ENCODE results near the gene MLF2.

Gene MLF2

DNA sequence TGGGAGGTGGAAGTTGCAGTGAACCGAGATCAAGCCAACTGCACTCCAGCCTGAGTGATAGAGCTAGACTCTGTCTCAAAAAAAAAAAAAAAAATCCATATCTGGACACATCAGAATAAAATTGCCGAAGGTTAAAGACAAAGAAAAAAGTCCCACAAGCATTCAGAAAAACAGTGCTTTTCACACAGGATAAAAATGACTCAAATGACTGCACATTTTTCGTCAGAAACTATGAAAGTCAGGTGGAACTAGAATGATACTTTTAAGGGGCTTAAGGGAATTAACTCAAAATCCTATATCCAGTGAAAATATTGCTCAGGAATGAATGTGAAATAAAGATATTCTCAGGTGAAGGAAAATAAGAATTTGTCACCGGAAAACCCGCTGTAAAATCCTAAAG, 16.2 kb downstream of the MLF2 start:
- FAIRE-seq: no peak
- DNase-seq (ENCODE audit: insufficient read length, low spot score): no peak
- TF ChIP-seq POLR2A (IDR thresholded peaks at IDR 0.05; ENCODE audit: low read depth, low read length) (no peak), TAF1 (IDR thresholded peaks at IDR 0.05; ENCODE audit: low read depth, low read length) (no peak), PAX5 (IDR thresholded peaks at IDR 0.05; ENCODE audit: insufficient read depth, low read length, severe bottlenecking) (no peak), POLR2AphosphoS5 (IDR thresholded peaks at IDR 0.05; ENCODE audit: low read depth, low read length) (no peak), POU2F2 (IDR thresholded peaks at IDR 0.05; ENCODE audit: low read depth, low read length) (no peak), SPI1 (IDR thresholded peaks at IDR 0.05; ENCODE audit: low read depth, low read length) (no peak)

DNA sequence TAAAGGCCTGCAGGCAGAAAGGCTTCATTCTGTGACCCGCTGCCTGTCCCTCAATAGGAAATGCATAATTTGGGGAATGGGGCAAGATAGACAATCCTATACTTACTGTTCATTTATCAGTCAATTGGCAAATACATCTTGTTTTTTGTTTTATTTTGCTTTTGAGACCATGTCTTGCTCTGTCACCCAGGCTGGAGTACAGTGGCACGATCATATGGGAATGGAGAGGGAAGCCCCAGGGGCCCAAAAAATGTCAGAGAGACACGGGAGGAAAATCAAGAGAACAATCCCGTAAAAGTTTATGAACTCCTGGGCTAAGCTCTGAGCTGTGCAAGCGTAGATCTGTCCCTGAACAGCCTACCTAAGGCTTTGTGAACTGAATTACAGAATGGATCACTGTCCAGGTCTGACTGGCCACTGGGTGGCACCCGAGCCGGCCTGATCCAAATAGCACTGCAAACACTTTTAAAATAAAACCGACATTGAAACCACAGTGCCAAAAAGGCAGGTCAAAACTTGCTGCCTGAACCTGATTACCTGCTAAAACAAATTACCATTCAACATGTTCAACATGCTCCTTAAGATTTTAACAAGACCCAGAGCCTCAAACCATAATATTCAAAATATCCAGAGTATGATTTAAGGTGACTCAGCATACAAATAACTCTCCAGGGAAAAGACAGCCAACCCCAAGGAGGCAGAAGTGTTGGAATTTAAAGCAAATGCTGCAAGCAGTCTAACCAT, 17.3 kb downstream of the MLF2 start:
- FAIRE-seq (peak; percentile 82), DNase-seq (ENCODE audit: insufficient read length, low spot score) (peak; percentile 48)
- TF ChIP-seq PAX5 (IDR thresholded peaks at IDR 0.05; ENCODE audit: insufficient read depth, low read length, severe bottlenecking) (no peak), SPI1 (IDR thresholded peaks at IDR 0.05; ENCODE audit: low read depth, low read length) (no peak), POLR2AphosphoS5 (IDR thresholded peaks at IDR 0.05; ENCODE audit: low read depth, low read length) (no peak), TAF1 (IDR thresholded peaks at IDR 0.05; ENCODE audit: low read depth, low read length) (no peak), POLR2A (IDR thresholded peaks at IDR 0.05; ENCODE audit: low read depth, low read length) (no peak), POU2F2 (IDR thresholded peaks at IDR 0.05; ENCODE audit: low read depth, low read length) (no peak)

DNA sequence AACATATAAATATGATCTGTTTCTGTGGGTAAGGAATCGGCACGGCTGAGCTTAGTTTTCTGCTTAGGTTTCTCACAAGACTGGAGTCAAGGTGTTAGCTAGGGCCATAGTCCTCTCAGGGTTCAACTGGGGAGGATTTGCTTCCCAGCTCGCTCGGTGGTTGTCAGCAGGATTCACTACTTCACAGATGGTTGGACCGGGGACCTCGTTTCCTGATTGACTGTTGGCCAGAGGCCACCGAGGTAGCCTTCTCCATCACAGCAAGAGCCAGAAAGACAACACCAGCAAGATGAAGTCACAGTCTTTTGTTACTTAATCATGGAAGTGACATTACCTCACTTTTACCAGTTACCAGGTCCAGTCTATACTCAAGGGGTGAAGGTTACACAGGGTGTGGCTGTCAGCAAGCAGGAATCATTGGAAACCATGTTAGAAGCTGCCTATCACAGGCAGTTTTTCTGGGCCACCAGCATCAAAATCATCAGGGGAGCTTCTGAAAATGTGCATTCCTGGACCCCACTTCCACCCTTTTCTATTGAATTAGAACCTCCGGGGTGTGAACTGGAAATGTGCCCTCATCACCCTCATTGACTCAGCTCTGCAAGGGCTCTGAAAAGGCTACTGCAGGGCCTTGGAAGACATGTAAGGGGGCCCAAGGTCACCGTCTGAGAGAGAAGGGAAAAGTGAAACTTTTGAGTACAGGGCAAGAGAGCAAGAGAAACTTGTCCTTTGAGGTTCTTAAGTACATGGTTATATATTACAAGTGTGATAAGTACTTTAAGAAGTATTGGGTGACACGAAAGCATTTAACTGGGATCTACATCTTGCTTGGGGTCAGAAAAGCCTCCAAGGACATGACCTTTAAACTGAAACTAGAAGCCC, 18.2 kb downstream of the MLF2 start:
- no peak for TF ChIP-seq POLR2AphosphoS5 (IDR thresholded peaks at IDR 0.05; ENCODE audit: low read depth, low read length)
- TF ChIP-seq POU2F2 (IDR thresholded peaks at IDR 0.05; ENCODE audit: low read depth, low read length): no peak
- no peak for TF ChIP-seq TAF1 (IDR thresholded peaks at IDR 0.05; ENCODE audit: low read depth, low read length)
- no peak for TF ChIP-seq SPI1 (IDR thresholded peaks at IDR 0.05; ENCODE audit: low read depth, low read length)
- DNase-seq (ENCODE audit: insufficient read length, low spot score) (no peak), FAIRE-seq (no peak)

DNA sequence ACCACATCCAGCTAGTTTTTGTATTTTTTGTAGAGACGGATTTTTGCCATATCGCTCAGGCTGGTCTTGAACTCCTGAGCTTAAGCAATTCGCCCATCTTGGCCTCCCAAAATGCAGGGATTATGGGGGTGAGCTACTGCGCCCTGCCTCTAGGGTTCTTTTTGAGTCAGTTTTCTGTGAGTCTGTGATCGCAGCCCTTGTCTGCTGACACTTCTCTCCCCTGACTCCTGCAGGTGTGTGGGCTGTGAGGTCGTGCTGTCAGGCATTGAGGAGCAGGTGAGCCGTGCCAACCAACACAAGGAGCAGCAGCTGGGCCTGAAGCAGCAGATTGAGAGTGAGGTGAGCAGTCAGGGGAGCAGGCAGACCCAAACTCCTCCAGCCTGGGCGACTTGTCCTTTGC, 22.8 kb downstream of the MLF2 start:
- TF ChIP-seq PAX5 (IDR thresholded peaks at IDR 0.05; ENCODE audit: insufficient read depth, low read length, severe bottlenecking): no peak
- TF ChIP-seq POLR2AphosphoS5 (IDR thresholded peaks at IDR 0.05; ENCODE audit: low read depth, low read length): no peak
- no peak for TF ChIP-seq SPI1 (IDR thresholded peaks at IDR 0.05; ENCODE audit: low read depth, low read length)
- TF ChIP-seq TAF1 (IDR thresholded peaks at IDR 0.05; ENCODE audit: low read depth, low read length): no peak
- TF ChIP-seq POU2F2 (IDR thresholded peaks at IDR 0.05; ENCODE audit: low read depth, low read length): no peak
- no peak for TF ChIP-seq POLR2A (IDR thresholded peaks at IDR 0.05; ENCODE audit: low read depth, low read length)
- no peak for FAIRE-seq
- DNase-seq (ENCODE audit: insufficient read length, low spot score): no peak

DNA sequence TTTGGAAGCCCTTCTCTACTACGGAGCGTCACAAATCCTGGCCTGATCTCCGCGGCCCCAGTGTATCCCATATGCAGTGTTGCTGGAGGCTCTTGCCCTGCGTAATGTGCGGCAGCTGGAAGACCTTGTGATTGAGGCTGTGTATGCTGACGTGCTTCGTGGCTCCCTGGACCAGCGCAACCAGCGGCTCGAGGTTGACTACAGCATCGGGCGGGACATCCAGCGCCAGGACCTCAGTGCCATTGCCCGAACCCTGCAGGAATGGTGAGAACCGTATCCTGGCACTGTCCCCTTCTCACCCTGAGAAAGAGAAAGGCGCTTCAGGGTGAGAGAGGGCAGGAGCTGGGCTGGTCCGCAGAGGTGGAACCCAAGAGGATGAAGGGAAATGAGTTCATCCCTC, 23.8 kb downstream of the MLF2 start:
- DNase-seq (ENCODE audit: insufficient read length, low spot score): no peak
- no peak for TF ChIP-seq SPI1 (IDR thresholded peaks at IDR 0.05; ENCODE audit: low read depth, low read length)
- no peak for TF ChIP-seq PAX5 (IDR thresholded peaks at IDR 0.05; ENCODE audit: insufficient read depth, low read length, severe bottlenecking)
- no peak for TF ChIP-seq POLR2AphosphoS5 (IDR thresholded peaks at IDR 0.05; ENCODE audit: low read depth, low read length)
- TF ChIP-seq TAF1 (IDR thresholded peaks at IDR 0.05; ENCODE audit: low read depth, low read length): no peak
- TF ChIP-seq POU2F2 (IDR thresholded peaks at IDR 0.05; ENCODE audit: low read depth, low read length): no peak
- no peak for TF ChIP-seq POLR2A (IDR thresholded peaks at IDR 0.05; ENCODE audit: low read depth, low read length)
- FAIRE-seq: no peak

DNA sequence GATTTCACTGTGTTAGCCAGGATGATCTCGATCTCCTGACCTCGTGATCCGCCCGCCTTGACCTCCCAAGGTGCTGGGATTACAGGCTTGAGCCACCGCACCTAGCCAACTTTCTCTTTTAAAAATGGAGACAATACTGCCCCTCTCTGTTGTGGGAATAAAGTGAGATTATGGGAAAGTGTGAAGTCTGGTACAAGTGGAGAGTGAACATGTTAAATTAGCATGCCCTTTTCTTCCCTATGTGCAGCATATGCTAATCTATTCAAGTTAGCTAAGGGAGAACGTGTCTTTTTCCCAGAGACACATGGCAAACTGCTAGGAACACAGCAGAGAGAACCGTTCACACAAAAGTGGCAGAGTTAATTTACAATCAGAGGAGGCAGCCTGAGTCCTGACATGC, 27.6 kb downstream of the MLF2 start:
- DNase-seq (ENCODE audit: insufficient read length, low spot score) (no peak), FAIRE-seq (peak; percentile 74)
- TF ChIP-seq TAF1 (IDR thresholded peaks at IDR 0.05; ENCODE audit: low read depth, low read length): no peak
- no peak for TF ChIP-seq POLR2AphosphoS5 (IDR thresholded peaks at IDR 0.05; ENCODE audit: low read depth, low read length)
- TF ChIP-seq POU2F2 (IDR thresholded peaks at IDR 0.05; ENCODE audit: low read depth, low read length): no peak
- TF ChIP-seq PAX5 (IDR thresholded peaks at IDR 0.05; ENCODE audit: insufficient read depth, low read length, severe bottlenecking): no peak
- no peak for TF ChIP-seq POLR2A (IDR thresholded peaks at IDR 0.05; ENCODE audit: low read depth, low read length)
- TF ChIP-seq SPI1 (IDR thresholded peaks at IDR 0.05; ENCODE audit: low read depth, low read length): no peak

DNA sequence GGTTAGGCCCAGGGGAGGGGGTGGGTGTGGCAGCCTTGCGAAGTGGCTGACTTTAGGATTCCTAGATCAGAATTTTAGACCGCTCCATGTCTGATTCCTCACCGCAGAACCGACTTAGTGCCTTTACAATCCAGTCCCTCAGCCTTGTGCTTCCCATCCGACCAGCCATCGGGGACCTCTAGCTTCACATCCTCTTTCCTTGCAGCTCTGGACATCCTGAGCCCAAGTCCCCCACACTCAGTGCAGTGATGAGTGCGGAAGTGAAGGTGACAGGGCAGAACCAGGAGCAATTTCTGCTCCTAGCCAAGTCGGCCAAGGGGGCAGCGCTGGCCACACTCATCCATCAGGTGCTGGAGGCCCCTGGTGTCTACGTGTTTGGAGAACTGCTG, 28.5 kb downstream of the MLF2 start:
- FAIRE-seq: no peak
- DNase-seq (ENCODE audit: insufficient read length, low spot score): no peak
- TF ChIP-seq POLR2A (IDR thresholded peaks at IDR 0.05; ENCODE audit: low read depth, low read length): no peak; the same call in none of the 2 replicates
- peak; percentile 2; the same call in 1 of the 2 replicates for TF ChIP-seq POLR2AphosphoS5 (IDR thresholded peaks at IDR 0.05; ENCODE audit: low read depth, low read length)
- TF ChIP-seq SPI1 (IDR thresholded peaks at IDR 0.05; ENCODE audit: low read depth, low read length): peak; percentile 79

DNA sequence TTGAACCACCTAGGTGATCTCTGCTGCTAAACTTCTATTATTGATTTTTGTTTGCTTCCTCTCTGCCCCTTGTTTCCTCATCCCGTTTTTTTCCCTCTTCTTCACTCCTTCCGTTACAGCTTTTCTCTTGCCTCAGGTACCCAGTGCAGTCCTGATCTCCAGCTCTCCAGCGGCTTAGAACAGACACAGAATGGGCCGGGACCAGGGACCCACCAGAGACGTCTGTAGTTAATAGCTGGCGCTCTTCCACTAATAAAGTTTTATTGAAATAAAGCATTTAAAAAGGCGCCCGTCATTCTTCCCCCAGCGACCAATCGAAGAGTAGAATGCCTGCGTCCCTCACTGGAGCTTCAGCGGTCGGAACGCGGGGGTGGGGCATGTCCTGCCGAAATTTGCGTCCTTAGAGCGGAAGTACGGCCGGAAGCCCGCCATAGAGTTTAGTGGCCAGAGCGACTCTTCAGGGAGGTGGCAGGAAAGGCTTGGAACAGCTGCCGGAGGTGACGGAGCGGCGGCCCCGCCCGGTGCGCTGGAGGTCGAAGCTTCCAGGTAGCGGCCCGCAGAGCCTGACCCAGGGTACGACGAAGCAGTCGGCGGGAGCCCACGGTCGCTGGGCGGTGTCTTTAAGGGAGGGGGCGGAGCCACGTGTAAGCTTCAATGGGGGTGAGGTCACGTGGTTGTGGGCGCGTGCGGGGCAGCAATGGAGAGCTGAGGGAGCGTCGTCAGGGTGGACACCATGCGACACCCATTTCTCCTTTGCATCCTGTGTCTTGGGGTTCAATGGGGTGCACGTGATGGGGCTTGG, 29.1 kb downstream of the MLF2 start, which contains the start of gene COPS7A:
Gene COPS7A (plus strand): TSS at position 440 of the 802 bp plus-strand sequence. CDS start 611 bp downstream, outside the sequence.
- DNase-seq (ENCODE audit: insufficient read length, low spot score) (peak; percentile 94), FAIRE-seq (peak; percentile 99)
- TF ChIP-seq POLR2A (IDR thresholded peaks at IDR 0.05; ENCODE audit: low read depth, low read length): peak; percentile 76
- peak; percentile 82 for TF ChIP-seq TAF1 (IDR thresholded peaks at IDR 0.05; ENCODE audit: low read depth, low read length)
- peak; percentile 62 for TF ChIP-seq SPI1 (IDR thresholded peaks at IDR 0.05; ENCODE audit: low read depth, low read length)
- TF ChIP-seq POU2F2 (IDR thresholded peaks at IDR 0.05; ENCODE audit: low read depth, low read length): peak; percentile 64; the same call in 1 of the 2 replicates
- peak; percentile 86 for TF ChIP-seq POLR2AphosphoS5 (IDR thresholded peaks at IDR 0.05; ENCODE audit: low read depth, low read length)
- TF ChIP-seq PAX5 (IDR thresholded peaks at IDR 0.05; ENCODE audit: insufficient read depth, low read length, severe bottlenecking): no peak

Data from GM12891 (cell line).